Skin of body (tissue), 2 donors: Measurements from ENCODE around the gene HMBS. TPM values are rescaled to one million over a fixed set of nuclear protein-coding genes. Genes with fewer than 3 reads are reported as not detected.

Experiments used
- DNase-seq: peaks from one replicate; lab custom pipeline; 2025; lab: John Stamatoyannopoulos, UW
- total RNA-seq: library from RNA; depleted of rRNA; stranded (reverse); fragments of >200 nt; gene quantifications from one replicate; pipeline ENCODE4 v1.2.3, GENCODE V29; 2014

The HMBS gene
- total RNA-seq, 1 donor from 2014 or later, result 10.5 TPM

DNA sequence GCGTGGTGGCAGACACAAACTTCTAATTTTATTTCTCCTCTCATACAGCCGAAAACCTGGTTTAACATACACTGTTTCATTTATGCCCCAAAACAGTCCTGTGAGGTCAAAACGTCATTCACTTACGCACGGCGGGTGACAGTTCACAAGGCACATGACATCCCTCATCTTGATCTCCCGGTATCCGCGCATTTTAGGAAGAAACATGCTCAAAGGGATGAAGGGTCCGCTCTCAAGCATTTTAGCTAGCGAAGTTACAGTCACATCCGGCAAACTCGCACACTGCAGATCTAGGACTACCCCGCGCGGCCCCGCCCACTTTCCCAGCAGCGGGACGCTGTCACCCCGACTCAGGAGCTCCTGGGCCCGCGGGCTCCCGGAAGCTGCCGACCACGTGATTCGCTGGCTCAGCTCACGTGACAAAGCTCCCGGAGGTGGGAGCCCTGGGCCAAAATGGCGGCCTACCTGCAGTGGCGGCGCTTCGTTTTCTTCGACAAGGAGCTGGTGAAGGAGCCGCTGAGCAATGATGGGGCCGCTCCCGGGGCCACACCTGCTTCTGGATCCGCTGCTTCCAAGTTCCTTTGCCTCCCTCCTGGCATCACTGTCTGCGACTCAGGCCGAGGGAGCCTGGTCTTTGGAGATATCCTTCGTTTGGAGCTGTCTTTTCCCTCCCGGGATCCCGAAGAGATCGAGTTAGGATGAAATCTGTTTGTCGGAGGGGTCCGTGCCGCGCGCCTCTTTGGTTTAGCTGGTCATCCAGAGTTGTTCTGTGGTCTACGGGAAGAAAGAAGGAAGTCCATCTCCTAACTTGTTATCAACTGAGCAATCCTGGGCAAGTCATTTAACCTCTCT is 17.1 kb upstream of the HMBS start, which contains the start of gene VPS11:
Gene VPS11 (plus strand): TSS at position 448 of the 852 bp plus-strand sequence. CDS start 6 bp downstream, at position 454.
- DNase-seq, result peak; percentile 92

GRCh38 chr11:119077839-119078238 is 6.8 kb upstream of the HMBS start:
- DNase-seq, result no peak

DNA sequence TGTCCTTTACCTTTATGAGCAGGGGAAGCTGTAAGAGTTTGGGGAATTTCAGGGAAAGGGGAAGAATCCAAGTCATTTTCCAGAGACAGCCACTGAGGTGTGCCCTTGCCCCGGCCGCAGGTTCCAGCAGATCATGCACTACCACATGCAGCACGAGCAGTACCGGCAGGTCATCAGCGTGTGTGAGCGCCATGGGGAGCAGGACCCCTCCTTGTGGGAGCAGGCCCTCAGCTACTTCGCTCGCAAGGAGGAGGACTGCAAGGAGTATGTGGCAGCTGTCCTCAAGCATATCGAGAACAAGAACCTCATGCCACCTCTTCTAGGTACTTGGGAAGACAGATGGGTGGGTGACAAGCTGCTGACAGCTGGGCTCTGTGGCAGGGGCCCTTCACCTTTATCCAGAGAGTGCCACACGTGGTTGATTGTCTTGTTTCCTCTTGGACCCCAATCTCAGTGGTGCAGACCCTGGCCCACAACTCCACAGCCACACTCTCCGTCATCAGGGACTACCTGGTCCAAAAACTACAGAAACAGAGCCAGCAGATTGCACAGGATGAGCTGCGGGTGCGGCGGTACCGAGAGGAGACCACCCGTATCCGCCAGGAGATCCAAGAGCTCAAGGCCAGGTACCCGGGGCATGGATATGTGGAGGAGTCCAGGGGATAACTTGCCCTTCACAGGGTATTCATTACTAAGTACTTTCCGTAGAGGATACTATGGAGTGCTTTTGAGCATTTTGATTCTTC is 5.8 kb upstream of the HMBS start:
- no peak for DNase-seq

- no peak for DNase-seq
Observed at GRCh38 chr11:119081682-119082260, 2.9 kb upstream of the HMBS start.

- no peak for DNase-seq
Observed at GRCh38 chr11:119085437-119085847, 761 bp downstream of the HMBS start.

DNA sequence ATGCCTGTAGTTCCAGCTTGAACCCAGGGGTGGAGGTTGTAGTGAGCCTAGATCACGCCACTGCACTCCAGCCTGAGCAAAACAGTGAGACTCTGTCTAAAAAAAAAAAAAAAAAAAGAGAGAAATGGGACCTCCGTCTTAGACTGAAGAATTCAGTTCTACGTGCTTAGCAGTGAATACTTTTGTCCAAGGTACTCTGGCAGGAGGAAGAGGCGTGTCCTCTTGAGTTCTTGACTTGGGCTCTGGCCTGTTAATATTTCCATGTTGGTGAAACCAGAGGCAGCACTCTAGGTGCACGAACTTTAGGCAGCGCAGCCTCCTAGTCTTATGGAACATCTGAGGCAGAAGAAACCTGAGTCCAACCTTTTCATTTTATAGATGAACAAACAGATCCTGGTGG is 2.4 kb downstream of the HMBS start:
- no peak for DNase-seq

DNA sequence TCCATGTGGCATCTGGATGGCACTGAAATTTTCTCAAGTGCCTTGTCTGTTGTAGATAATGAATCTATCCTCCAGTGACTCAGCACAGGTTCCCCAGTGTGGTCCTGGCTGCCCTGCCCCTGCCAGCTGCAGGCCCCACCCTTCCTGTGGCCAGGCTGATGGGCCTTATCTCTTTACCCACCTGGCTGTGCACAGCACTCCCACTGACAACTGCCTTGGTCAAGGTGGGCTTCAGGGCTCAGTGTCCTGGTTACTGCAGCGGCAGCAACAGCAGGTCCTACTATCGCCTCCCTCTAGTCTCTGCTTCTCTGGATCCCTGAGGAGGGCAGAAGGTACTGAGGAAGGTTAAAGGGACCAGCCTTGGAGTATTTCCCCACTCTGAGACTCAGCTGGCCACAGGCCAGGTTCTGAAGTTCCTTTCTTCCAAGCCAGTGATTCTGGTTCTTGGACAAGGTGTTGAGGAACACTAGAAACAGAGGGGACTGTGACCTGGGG is 3.1 kb downstream of the HMBS start:
- DNase-seq, result no peak

GRCh38 chr11:119088406-119088805 is 3.7 kb downstream of the HMBS start:
- DNase-seq, result no peak

- no peak for DNase-seq
Observed at GRCh38 chr11:119089319-119089718, 4.6 kb downstream of the HMBS start.

DNA sequence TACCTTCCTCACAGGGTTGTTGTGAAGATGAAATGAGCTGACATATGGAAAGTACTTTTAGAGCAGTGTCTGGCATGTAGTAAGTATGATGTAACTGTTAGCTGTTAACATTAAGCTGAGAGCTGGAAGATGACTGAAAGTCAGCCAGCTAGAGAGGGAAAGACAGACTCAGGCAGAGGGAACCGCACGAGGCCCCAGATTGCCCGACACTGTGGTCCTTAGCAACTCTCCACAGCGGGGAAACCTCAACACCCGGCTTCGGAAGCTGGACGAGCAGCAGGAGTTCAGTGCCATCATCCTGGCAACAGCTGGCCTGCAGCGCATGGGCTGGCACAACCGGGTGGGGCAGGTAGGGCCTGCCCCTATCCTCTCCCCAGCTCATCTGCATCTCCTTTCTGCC is 6.5 kb downstream of the HMBS start:
- DNase-seq, result peak; percentile 47

GRCh38 chr11:119091966-119092879 is 7.5 kb downstream of the HMBS start:
- no peak for DNase-seq

- DNase-seq, result no peak
Observed at GRCh38 chr11:119092880-119093842, 8.5 kb downstream of the HMBS start.

DNA sequence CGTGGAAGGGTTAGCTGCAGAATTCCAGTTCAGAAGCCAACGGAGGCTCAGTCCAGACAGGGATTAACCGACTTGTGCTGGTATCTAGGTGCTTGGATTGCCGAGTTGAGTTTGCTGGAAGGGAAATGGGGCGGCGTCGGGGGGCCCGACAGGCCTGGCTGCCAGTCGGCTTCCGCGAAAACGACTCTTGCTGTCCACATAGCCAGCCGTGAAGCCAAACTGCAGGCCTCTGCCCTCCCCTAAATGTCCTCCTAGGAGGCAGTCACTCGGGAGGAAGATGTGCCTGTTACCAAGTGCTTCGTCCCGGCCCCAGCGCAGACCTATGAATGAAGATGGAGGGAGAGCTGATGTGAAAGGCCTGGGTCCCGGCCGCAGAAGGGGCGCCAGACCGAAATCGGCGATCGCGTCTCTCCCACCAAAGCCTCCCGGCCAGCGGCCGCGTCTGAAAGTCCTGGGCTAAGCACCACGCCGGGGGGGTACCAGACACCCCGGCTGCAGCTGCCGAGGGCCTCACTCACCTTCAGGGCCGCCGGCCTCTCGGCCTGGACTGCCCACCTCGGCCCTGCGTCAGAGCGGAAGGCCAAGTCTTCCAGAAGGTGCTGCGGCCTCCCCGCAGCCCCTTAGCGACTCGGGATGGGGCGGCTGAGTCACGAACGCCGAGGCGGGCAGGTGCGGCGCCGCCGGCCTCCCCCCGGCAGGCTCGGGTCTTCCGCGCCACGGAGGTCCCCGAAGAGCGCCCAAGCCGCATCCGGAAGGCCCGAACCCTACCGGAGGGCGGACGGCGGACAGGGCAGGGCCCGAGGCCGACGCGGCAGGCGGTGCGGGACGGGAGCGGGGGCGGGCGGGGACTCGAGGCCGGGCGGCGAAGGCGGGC is 9.5 kb downstream of the HMBS start:
- no peak for DNase-seq

DNA sequence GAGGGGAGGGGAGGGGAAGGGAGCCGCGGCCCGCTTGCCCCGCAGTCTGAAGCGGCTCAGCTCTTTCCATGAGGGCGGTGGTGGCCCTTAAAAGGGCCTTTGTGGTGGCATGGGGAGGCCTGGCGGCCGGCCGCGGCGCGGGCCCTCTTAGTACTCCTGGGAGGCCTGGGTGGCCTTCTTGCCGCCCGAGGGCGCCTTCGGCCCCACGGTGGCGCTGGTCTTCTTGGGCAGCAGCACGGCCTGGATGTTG is 10.1 kb downstream of the HMBS start:
- DNase-seq, result no peak

GRCh38 chr11:119095066-119095880 is 10.6 kb downstream of the HMBS start:
- DNase-seq, result peak; percentile 100

GRCh38 chr11:119099711-119100110 is 15.0 kb downstream of the HMBS start:
- no peak for DNase-seq

GRCh38 chr11:119100246-119100970 is 15.7 kb downstream of the HMBS start:
- DNase-seq, result no peak
